ENCODE results near the gene HERC2. TPM values are rescaled to one million over a fixed set of nuclear protein-coding genes. Genes with fewer than 3 reads are reported as not detected.
A peak's percentile ranks its signal among the peaks of the same experiment; 100 is the strongest.

The HERC2 gene
- total and polyA plus RNA-seq, 4 donors = 17.9 to 76.0 (median 39.8) TPM

DNA sequence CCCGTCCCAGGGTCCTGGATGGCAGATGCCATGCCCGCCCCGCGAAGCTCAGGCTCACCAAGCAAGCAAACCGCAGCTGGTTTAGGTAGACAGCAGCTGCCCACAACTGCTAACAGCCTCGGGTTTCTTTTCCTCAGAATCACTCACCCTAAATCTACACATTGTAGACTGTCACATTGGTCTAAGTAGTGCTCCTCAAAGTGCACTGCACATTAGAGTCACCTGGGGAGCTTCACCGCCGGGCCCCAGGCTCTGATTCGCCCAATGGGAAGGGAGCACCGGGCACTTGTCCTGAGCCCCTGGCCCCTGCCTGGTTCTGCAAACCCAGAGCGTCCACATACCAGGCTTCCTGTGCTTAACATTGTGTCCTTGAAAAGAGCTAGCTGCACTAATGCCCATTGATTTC, 223.6 kb downstream of the HERC2 start:
- 49 to 58% methylated on average over 11 of the region's 11 CpGs for WGBS, 2 donors
- DNase-seq (no peak), ATAC-seq (ENCODE audit: insufficient read depth, low FRiP score) (no peak)
- TF ChIP-seq, protein P1, sequence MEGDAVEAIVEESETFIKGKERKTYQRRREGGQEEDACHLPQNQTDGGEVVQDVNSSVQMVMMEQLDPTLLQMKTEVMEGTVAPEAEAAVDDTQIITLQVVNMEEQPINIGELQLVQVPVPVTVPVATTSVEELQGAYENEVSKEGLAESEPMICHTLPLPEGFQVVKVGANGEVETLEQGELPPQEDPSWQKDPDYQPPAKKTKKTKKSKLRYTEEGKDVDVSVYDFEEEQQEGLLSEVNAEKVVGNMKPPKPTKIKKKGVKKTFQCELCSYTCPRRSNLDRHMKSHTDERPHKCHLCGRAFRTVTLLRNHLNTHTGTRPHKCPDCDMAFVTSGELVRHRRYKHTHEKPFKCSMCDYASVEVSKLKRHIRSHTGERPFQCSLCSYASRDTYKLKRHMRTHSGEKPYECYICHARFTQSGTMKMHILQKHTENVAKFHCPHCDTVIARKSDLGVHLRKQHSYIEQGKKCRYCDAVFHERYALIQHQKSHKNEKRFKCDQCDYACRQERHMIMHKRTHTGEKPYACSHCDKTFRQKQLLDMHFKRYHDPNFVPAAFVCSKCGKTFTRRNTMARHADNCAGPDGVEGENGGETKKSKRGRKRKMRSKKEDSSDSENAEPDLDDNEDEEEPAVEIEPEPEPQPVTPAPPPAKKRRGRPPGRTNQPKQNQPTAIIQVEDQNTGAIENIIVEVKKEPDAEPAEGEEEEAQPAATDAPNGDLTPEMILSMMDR (IDR thresholded peaks at IDR 0.05; ENCODE audit: control extremely low read depth, extremely low read depth) = no peak
- peaks cover 0 to 13% (median 0%) of the 10 kb centered on the region in 3 donors for H3K27me3 ChIP-seq (ENCODE audit: control insufficient read depth in 3 of 3, insufficient read depth in 3 of 3, low read length in 2 of 3)
- H3K27ac ChIP-seq (ENCODE audit: low read depth in 1 of 2, low read length in 1 of 2) = no peak overlapping the region
- peaks cover 0 to 5% (median 0%) of the 10 kb centered on the region in 4 donors for H3K9me3 ChIP-seq (ENCODE audit: control insufficient read depth in 4 of 4, insufficient read depth in 3 of 4, low read length in 3 of 4)
- no peaks in the 10 kb centered on the region for H3K36me3 ChIP-seq (ENCODE audit: control insufficient read depth in 4 of 4, insufficient read depth in 4 of 4, low read length in 4 of 4)
- peaks cover 0 to 51% (median 13%) of the 10 kb centered on the region in 5 donors for H3K4me1 ChIP-seq (ENCODE audit: control insufficient read depth in 5 of 5, insufficient read depth in 5 of 5, low read length in 5 of 5)
- H3K4me3 ChIP-seq = no peak overlapping the region
- no peak overlapping the region for H3K9ac ChIP-seq (ENCODE audit: insufficient read depth in 1 of 2, low read length in 2 of 2)

DNA sequence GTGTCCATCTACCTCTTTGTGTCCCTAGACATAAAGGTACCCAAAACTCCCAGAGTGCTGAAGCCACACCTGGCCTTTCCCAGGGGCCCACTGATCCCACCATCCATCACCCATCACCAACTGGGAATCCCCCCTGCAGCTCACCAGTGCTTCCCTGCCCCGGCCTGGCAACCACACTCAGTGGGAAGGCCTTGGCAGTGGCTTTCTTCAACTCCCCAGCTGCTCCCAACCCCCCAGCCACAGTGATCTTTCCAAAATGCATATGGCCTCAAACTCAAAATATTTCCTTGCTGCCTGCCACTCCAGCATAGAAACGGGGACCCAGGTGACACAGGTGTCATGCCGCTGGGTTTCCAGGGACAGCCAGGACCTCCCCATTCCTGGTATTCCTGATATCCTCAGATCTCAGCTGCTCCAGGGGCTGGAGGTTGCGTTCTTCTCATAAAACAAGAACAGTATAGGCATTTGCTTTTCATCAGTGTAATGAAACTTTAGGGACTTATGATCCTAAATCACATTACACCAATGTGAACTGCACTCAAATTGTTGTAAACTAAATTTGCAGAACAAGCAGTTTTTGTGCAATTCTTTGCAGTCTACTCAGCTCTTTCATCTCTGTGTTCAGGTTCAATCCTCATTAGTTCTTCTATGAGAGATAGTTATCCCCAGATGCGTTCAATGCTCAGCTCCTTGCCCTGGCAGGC, 224.2 kb downstream of the HERC2 start:
- TF ChIP-seq, protein P1 (IDR thresholded peaks at IDR 0.05; ENCODE audit: control extremely low read depth, extremely low read depth) = no peak
- Histone ChIP-seq H3K36me3 (ENCODE audit: control insufficient read depth in 4 of 4, insufficient read depth in 4 of 4, low read length in 4 of 4) (no peaks in the 10 kb centered on the region), H3K9ac (ENCODE audit: insufficient read depth in 1 of 2, low read length in 2 of 2) (no peak overlapping the region), H3K27ac (ENCODE audit: low read depth in 1 of 2, low read length in 1 of 2) (no peak overlapping the region), H3K4me3 (no peak overlapping the region), H3K27me3 (ENCODE audit: control insufficient read depth in 3 of 3, insufficient read depth in 3 of 3, low read length in 2 of 3) (peaks cover 0 to 13% (median 0%) of the 10 kb centered on the region in 3 donors), H3K4me1 (ENCODE audit: control insufficient read depth in 5 of 5, insufficient read depth in 5 of 5, low read length in 5 of 5) (peaks cover 0 to 51% (median 13%) of the 10 kb centered on the region in 5 donors), H3K9me3 (ENCODE audit: control insufficient read depth in 4 of 4, insufficient read depth in 3 of 4, low read length in 3 of 4) (peaks cover 0 to 5% (median 0%) of the 10 kb centered on the region in 4 donors)
- no peak for ATAC-seq (ENCODE audit: insufficient read depth, low FRiP score)
- WGBS, 2 donors = 83 to 87% methylated on average over 5 of the region's 5 CpGs
- DNase-seq = peak; percentile 12 to 53 (median 50)

DNA sequence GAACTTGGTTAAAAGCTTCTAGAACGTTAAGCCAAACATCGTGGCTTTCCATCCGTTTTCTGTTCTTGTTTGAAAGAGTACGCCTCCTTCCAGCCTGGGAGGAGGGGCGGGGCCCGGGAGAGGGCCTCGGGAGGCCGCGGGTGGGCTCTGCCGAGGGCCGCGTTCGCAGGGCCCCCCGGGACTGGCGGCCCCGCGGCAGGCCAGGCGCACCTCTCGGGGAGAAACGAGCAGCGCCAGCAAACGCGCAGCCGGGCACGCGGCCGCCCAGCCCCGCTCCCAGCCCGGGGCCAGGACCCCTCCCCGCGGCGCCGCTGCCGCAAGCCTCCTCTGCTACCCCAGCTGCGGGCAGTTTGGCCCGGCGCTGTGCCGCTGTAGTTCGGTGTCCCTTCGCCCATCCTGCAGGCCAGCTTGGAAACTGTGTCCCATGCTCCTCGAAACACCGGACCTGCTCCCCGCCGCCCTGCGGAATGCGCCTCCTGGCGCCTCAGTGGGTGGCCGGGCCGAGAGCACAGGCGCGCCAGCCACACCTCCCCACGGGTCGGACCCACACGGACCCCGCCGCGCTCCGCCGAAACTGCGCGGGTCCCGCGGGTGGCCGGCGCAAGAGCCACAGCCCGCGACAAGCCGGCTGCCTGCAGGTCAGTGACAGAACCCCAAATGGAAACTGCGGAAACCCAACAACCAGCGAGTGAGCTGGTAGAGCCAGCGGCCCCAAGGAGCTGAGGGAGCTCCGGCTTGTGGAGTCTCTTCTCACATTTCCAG, 225.1 kb downstream of the HERC2 start:
- peaks cover 0 to 13% (median 0%) of the 10 kb centered on the region in 3 donors for H3K27me3 ChIP-seq (ENCODE audit: control insufficient read depth in 3 of 3, insufficient read depth in 3 of 3, low read length in 2 of 3)
- peak overlapping the region in 1 of 2 donors; percentile 40 for H3K27ac ChIP-seq (ENCODE audit: low read depth in 1 of 2, low read length in 1 of 2)
- ATAC-seq (ENCODE audit: insufficient read depth, low FRiP score) (no peak), DNase-seq (peak; percentile 50 to 73 (median 62))
- 2 to 4% methylated on average over 39 to 72 of the region's 72 CpGs for WGBS, 2 donors
- TF ChIP-seq, protein P1 (IDR thresholded peaks at IDR 0.05; ENCODE audit: control extremely low read depth, extremely low read depth) = no peak
- no peaks in the 10 kb centered on the region for H3K9me3 ChIP-seq (ENCODE audit: control insufficient read depth in 4 of 4, insufficient read depth in 3 of 4, low read length in 3 of 4)
- H3K9ac ChIP-seq (ENCODE audit: insufficient read depth in 1 of 2, low read length in 2 of 2) = peak overlapping the region in 1 of 2 donors; percentile 67
- peak overlapping the region; percentile 16 for H3K4me3 ChIP-seq
- H3K36me3 ChIP-seq (ENCODE audit: control insufficient read depth in 4 of 4, insufficient read depth in 4 of 4, low read length in 4 of 4) = no peaks in the 10 kb centered on the region
- H3K4me1 ChIP-seq (ENCODE audit: control insufficient read depth in 5 of 5, insufficient read depth in 5 of 5, low read length in 5 of 5) = peaks cover 0 to 51% (median 13%) of the 10 kb centered on the region in 5 donors
